ENCODE results near the gene LAMP2.

LAMP2 gene

GRCh38 chrX:120468825-120469525 is at the start of gene LAMP2:
TSS of gene LAMP2 (minus strand) at chrX:120469296. CDS start at chrX:120469169, 127 bp downstream.
- Histone ChIP-seq H3K4me2 (ENCODE audit: low read length) (peak within 1 kb of the TSS; percentile 92), H2AFZ (ENCODE audit: low read depth, low read length) (peak within 1 kb of the TSS; percentile 73; the same call in 1 of the 2 replicates), H3K4me1 (ENCODE audit: low read length) (peaks cover 3% of the 10 kb centered on the region; the same call in 1 of the 2 replicates), H3K9me3 (ENCODE audit: insufficient read depth, low read length) (no peaks in the 10 kb centered on the region), H3K79me2 (ENCODE audit: low read length) (peaks cover 50% of the 10 kb centered on the region), H3K4me3 (ENCODE audit: low read length) (peak within 1 kb of the TSS; percentile 99), H3K36me3 (replicated peaks; ENCODE audit: low read depth, low read length) (no peaks in the 10 kb centered on the region), H3K27ac (ENCODE audit: low read length) (peak within 1 kb of the TSS; percentile 58), H3K27me3 (ENCODE audit: low read depth, low read length) (no peaks in the 10 kb centered on the region), H4K20me1 (ENCODE audit: insufficient read depth, low read length) (peaks cover 28% of the 10 kb centered on the region), H3K9ac (ENCODE audit: low read length) (peak within 1 kb of the TSS; percentile 92)
- TF ChIP-seq EZH2phosphoT487 (IDR thresholded peaks at IDR 0.05; ENCODE audit: low read depth), result no peak
- TF ChIP-seq, protein P1, sequence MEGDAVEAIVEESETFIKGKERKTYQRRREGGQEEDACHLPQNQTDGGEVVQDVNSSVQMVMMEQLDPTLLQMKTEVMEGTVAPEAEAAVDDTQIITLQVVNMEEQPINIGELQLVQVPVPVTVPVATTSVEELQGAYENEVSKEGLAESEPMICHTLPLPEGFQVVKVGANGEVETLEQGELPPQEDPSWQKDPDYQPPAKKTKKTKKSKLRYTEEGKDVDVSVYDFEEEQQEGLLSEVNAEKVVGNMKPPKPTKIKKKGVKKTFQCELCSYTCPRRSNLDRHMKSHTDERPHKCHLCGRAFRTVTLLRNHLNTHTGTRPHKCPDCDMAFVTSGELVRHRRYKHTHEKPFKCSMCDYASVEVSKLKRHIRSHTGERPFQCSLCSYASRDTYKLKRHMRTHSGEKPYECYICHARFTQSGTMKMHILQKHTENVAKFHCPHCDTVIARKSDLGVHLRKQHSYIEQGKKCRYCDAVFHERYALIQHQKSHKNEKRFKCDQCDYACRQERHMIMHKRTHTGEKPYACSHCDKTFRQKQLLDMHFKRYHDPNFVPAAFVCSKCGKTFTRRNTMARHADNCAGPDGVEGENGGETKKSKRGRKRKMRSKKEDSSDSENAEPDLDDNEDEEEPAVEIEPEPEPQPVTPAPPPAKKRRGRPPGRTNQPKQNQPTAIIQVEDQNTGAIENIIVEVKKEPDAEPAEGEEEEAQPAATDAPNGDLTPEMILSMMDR (IDR thresholded peaks at IDR 0.05; ENCODE audit: low read depth, low read length), result no peak

DNA sequence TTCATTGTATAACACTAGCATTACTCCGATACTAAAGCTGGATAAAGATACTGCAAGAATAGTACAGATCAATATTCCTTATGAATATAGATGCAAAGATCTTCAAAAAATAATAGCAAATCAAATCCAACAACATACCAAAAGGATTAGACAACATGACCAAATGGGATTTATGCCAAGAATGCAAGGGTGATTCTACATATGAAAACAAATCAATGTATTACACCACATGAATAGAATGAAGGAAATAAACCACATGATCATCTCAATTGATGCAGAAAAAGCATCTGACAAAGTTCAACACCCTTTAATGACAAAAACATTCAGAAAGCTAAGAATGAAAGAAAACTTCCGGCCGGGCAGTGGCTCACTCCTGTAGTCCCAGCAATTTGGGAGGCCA is 48.8 kb upstream of the LAMP2 start:
- no peak overlapping the region for H3K4me2 ChIP-seq (ENCODE audit: low read length)
- H3K79me2 ChIP-seq (ENCODE audit: low read length), result no peaks in the 10 kb centered on the region
- no peaks in the 10 kb centered on the region for H4K20me1 ChIP-seq (ENCODE audit: insufficient read depth, low read length)
- H3K4me1 ChIP-seq (ENCODE audit: low read length), result no peaks in the 10 kb centered on the region
- no peak overlapping the region for H3K9ac ChIP-seq (ENCODE audit: low read length)
- H2AFZ ChIP-seq (ENCODE audit: low read depth, low read length), result no peak overlapping the region
- no peak overlapping the region for H3K27ac ChIP-seq (ENCODE audit: low read length)
- no peaks in the 10 kb centered on the region for H3K27me3 ChIP-seq (ENCODE audit: low read depth, low read length)
- no peak overlapping the region for H3K4me3 ChIP-seq (ENCODE audit: low read length)
- H3K9me3 ChIP-seq (ENCODE audit: insufficient read depth, low read length), result no peaks in the 10 kb centered on the region
- H3K36me3 ChIP-seq (replicated peaks; ENCODE audit: low read depth, low read length), result no peaks in the 10 kb centered on the region
- no peak for TF ChIP-seq EZH2phosphoT487 (IDR thresholded peaks at IDR 0.05; ENCODE audit: low read depth)
- TF ChIP-seq, protein P1 (IDR thresholded peaks at IDR 0.05; ENCODE audit: low read depth, low read length), result no peak

DNA sequence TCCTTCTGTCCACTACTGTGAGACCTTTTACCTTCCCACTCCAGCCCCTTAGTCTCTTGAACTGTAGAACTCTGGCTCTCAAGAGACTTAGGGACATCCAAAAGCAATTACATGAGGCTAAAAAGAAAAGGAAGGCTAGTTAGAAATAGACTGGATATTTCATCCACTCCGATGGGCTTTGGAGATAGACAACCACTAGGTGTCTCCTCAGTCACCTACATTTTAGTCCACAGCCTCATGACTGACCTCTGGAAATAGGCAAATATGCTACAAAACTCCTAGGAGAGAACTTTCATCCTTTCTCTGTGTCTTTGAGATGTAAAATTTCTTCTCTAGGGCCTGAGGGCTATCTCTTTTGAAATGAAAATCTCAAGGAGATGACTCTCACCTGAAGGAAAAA is 45.1 kb upstream of the LAMP2 start:
- Histone ChIP-seq H3K4me2 (ENCODE audit: low read length) (no peak overlapping the region), H3K79me2 (ENCODE audit: low read length) (no peaks in the 10 kb centered on the region), H3K9me3 (ENCODE audit: insufficient read depth, low read length) (no peaks in the 10 kb centered on the region), H3K27ac (ENCODE audit: low read length) (no peak overlapping the region), H2AFZ (ENCODE audit: low read depth, low read length) (no peak overlapping the region), H3K9ac (ENCODE audit: low read length) (no peak overlapping the region), H3K4me3 (ENCODE audit: low read length) (no peak overlapping the region), H4K20me1 (ENCODE audit: insufficient read depth, low read length) (no peaks in the 10 kb centered on the region), H3K4me1 (ENCODE audit: low read length) (no peaks in the 10 kb centered on the region), H3K36me3 (replicated peaks; ENCODE audit: low read depth, low read length) (no peaks in the 10 kb centered on the region), H3K27me3 (ENCODE audit: low read depth, low read length) (no peaks in the 10 kb centered on the region)
- TF ChIP-seq, protein P1 (IDR thresholded peaks at IDR 0.05; ENCODE audit: low read depth, low read length), result peak; percentile 45
- no peak for TF ChIP-seq EZH2phosphoT487 (IDR thresholded peaks at IDR 0.05; ENCODE audit: low read depth)

DNA sequence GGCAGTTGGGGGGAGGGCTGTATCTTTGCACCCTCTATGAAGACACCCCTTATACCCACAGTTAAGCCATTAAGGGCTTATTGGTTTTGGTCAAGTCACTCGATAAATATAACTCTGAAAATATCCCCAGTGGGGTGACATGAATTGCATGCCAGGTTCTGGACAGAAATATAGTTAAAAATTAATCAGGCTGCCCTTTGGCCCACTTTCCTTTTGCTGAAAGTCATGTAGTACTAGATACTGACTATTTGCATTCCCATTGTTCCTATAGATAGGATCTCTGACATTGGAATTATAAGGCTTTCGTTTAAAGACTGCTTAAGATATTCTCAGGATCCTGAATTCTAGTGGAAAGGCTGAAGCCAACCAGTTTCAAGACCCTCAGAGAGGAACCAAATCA is 43.5 kb upstream of the LAMP2 start:
- Histone ChIP-seq H3K4me3 (ENCODE audit: low read length) (no peak overlapping the region), H3K4me1 (ENCODE audit: low read length) (no peaks in the 10 kb centered on the region), H3K27ac (ENCODE audit: low read length) (no peak overlapping the region), H3K27me3 (ENCODE audit: low read depth, low read length) (no peaks in the 10 kb centered on the region), H3K79me2 (ENCODE audit: low read length) (no peaks in the 10 kb centered on the region), H3K9ac (ENCODE audit: low read length) (no peak overlapping the region), H3K4me2 (ENCODE audit: low read length) (no peak overlapping the region), H3K36me3 (replicated peaks; ENCODE audit: low read depth, low read length) (no peaks in the 10 kb centered on the region), H3K9me3 (ENCODE audit: insufficient read depth, low read length) (no peaks in the 10 kb centered on the region), H2AFZ (ENCODE audit: low read depth, low read length) (no peak overlapping the region), H4K20me1 (ENCODE audit: insufficient read depth, low read length) (no peaks in the 10 kb centered on the region)
- no peak for TF ChIP-seq EZH2phosphoT487 (IDR thresholded peaks at IDR 0.05; ENCODE audit: low read depth)

Data from OCI-LY3 (cell line).